ENCODE data around the gene STX16. TPM values are rescaled to one million over a fixed set of nuclear protein-coding genes. Genes with fewer than 3 reads are reported as not detected.
"Not testable (repeated sequence)": the region's sequence is repeated elsewhere in the genome, so short reads cannot be mapped to it uniquely, and the experiment has no call there.

The STX16 gene
- total RNA-seq, 1 donor from 2014 or later = 60.6 TPM

DNA sequence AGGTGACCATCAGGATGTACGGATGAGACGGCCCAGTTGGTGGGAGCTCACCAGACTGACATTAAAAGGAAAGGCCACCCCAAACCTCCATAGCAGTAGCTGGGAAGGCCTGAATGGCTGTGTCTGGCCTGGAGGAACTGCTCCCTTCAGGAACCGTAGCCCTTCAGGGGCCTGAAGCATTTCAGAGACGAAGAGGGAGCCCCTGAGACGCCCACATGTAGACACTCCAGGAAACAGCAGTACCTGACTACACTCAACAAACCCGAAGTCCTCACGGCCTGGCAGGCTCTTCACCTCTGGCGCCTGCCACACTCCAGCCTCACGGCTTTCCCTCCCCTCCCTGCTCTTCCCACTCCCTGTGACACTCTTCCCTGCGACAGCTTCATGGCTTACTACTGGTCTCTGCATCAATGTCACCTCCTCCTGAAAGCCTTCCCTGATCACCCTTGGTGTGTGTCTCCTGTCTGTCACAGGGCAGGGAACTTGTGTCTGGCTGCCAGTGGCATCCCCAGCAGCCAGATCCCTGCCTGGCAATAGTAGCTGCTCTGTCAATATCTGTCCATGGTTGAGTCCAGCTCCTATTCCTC lies 14.6 kb upstream of the STX16 start:
- DNase-seq (ENCODE audit: low read depth) = no peak

DNA sequence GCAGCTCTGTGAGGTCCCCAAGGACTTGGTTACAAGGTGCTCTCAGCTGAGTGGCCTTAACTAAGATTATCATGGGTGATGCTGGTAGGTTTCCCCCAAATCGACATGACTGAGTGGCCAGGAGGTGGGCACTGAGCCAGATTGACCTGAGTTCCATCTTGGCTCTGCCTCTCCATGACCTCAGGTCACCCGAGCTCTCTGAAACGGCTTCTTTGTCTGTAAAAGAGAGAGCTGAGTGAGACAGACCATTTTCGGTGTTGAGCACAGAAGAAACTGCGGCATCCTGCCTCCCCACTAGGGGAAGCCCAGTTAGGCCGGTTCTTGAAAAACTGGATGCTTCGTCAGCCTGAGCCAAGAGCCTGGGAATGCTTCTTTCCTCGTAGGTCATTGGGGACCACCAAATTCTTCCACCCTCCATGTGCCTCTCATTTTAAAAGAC lies 14.1 kb upstream of the STX16 start:
- no peak for DNase-seq (ENCODE audit: low read depth)

DNA sequence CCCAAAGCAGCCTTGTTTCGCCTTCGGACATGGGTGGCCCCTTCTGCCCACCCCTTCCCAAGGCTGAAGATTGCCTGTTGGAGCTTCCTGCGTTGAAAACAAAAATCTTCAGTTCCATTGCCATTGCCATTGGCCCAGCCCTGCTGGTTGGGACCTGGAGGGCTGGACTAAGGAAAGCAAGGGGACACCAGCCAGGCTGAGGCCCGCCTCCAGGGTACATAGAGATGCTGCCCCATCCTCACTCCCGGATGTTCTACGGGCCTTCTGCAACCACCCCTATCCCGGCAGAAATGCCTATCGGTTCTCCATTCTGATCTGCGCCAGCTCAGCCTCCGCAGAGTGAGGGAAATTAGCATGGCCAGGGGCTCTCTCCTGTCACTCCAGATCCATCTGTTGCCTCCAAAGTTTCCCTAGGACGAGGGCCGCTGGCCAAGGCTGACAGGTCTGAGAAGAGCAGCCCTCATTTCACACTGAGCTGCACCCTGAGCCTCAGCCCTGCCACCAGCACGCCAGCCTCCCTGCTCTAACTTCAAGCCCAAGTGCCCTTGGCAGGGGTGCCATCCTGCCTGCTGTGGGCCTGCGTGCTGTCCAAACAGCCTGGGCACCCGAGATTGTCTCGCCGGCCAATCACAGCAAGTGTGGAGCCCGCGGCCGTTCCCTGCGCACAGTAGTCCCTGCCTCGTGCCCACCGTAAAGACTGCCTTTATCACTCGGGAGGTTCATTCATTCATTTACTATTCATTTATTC lies 13.4 kb upstream of the STX16 start:
- no peak for DNase-seq (ENCODE audit: low read depth)

DNA sequence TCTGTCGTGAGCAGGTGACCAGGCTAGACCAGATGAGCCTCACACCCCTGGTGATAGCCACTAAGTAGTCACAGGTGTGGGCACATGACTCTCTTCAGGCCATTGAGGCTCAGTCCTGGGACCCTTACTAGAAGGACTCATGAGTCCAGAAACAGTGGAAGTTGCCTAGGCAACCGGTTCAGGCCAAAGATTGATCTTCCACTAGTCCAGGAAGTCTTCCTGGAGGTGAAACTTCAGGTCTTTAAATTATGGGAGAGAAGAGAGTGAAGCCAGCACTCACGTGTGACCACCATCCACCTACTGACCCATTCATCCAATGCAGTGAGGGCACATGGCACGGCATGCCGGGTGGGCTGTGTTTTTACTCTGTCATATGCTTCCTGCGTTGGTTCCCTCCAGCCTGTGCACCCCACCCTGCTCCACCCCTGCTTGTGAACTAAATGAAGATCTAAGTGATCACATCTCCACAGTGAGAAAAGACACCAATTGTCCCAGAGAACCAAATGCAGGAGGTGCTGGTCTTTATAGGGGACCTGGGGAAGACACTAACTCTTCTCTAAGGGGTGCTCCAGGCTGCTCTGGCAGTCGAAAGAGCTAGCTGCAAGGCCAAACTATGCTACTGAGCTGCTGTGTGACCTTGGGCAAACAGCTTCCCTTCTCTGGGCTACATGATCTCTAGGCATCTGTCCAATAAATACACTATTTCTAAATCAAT lies 12.5 kb upstream of the STX16 start:
- no peak for DNase-seq (ENCODE audit: low read depth)

DNA sequence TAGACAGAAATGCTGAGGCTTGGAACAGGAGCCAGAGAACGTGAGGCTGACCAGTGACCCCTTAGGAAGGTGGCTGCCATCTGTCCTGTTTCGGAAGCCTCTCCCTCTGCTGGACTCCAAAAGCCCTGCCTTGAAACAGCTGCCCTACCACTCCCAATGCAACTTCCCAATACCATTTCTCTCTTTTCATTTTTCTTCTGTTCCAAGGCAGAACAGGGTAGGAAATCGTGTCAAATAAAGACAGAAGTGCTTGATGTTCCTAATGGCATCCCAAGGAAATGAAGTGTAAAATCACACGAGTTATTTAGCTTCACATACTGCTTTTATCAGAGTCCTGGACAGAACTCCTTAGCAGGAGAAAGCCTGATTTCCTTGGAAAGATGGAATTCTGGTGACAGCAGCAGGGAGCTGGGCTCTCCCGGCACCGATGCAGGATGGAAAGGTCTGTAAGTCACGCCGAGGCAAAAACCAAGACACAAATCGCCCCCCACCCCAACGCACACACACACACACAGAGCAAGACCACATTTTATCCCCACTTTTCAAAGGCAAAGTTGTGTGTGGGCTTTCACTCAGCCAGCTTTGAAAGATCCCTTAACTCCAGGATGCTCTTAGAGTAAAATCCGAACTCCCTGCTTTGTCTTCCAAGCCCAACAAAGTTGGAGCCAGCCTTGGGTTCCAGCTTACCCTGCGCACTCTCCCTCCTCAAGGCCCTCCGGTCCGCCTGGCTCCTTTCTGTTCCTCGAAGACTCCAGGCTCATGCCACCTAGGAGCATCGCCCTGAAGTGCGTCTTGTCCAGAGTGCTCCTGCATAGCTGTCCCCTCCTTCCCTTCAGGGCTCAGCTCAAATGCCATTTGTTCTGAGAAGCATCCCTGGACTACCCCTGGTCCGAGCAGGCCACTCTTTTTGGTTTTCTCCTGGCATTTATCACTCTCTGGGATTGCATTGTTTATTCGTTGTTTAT lies 11.6 kb upstream of the STX16 start:
- no peak for DNase-seq (ENCODE audit: low read depth)

DNA sequence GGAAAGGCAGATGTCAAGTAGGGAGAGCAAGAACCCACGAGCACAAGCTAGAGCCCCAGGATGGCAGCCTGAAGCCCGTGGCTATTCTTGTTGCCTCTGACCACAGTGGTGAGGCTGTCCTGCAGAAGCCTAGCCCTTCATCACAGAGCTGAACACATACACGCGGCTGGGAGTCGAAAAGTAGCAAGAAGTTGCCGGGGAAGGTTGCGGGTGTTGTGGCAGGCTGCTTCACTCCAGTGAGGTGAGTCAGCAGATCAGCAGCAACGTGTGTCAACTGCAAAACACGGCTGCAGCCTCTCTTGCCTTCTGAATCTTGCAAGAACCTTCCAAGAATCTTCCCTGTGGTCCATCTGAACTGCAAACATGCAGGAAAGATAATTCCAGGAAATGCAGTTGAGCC lies 10.6 kb upstream of the STX16 start:
- no peak for DNase-seq (ENCODE audit: low read depth)

DNA sequence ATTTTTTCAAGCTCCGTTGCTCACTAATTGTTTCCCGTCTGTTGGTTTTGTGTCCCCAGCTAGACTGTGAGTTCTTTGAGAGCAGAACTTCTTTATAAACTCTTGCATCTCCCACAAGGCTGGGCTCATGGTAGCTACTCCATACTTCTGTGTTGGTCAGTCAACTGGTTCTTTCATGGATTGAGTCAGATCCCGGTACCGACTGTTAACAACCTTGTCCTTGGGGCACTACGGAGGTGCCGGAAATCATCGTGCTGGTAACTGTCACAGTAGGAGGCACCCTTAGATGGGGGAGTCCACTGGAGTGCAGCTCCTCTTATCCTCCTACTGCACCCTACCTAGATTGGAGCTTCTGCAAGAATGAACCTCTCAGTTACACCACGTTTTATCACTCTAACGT lies 8.6 kb upstream of the STX16 start:
- DNase-seq (ENCODE audit: low read depth) = no peak

GRCh38 chr20:58642896-58643295 lies 8.2 kb upstream of the STX16 start:
- not testable (repeated sequence) for DNase-seq (ENCODE audit: low read depth)

- peak; percentile 97 for DNase-seq (ENCODE audit: low read depth)
Observed at GRCh38 chr20:58645412-58645968, 5.6 kb upstream of the STX16 start.

GRCh38 chr20:58646257-58646656 lies 4.8 kb upstream of the STX16 start:
- no peak for DNase-seq (ENCODE audit: low read depth)

DNA sequence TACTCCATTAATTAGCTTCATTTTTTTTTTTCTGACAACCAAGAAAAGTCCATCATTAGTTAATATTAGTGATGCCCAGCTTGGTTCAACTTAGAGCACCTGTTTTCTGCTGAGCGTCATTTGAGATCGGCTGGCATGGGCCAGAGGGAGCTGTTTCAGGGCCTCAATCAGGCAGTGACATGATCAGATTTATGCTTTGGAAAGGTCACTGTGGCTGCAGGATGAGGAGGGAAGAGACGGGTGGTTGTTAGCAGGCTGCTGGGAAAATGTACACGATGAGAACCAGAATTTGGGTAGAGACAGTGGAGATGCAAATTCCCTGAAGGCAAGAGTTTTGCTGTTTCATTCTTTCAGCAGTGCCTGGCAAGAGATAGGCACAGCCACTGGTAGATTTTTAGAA lies 4.4 kb upstream of the STX16 start:
- DNase-seq (ENCODE audit: low read depth) = no peak

GRCh38 chr20:58647162-58647795 lies 3.8 kb upstream of the STX16 start:
- DNase-seq (ENCODE audit: low read depth) = no peak

DNA sequence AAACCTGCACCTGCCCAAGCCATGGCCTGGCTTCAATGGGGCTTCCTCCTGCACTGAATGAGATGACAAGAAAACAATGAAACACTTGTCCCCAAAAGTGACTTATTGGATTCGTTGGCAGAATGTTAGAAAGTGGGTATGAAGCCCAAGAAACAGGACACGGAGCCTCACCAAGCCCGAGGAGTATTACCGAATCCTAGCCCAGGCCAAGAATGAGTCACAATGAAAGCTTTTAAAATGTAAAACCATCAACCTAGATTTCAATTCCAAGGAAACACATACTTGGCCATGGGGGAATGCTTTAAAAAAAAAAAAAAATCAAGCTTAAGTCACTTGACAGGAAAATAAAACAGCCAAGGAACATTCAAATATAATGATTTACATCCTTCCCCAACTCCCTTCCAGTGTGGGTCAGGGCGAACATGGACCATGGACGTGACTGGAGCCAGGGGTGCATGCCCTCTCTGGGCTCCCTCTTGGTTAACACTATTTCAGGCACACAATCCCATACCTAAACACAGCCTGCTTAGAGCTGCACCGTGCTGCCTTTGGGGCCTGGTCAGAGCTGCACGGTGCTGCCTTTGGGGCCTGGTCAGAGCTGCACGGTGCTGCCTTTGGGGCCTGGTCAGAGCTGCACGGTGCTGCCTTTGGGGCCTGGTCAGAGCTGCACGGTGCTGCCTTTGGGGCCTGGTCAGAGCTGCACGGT lies 3.1 kb upstream of the STX16 start:
- peak; percentile 88 for DNase-seq (ENCODE audit: low read depth)

DNA sequence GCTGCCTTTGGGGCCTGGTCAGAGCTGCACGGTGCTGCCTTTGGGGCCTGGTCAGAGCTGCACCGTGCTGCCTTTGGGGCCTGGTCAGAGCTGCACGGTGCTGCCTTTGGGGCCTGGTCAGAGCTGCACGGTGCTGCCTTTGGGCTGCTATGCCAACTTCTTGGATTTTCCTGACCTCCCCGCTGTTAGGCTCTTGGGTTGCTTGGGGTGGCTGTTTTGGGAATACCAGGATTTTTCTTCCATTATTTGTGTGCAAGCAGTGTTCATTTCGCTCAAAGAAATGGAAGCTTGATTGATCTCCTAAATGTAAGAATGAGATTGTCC lies 2.6 kb upstream of the STX16 start:
- DNase-seq (ENCODE audit: low read depth) = not testable (repeated sequence)

- DNase-seq (ENCODE audit: low read depth) = no peak
Observed at GRCh38 chr20:58649288-58650180, 1.5 kb upstream of the STX16 start.

GRCh38 chr20:58650181-58650775 lies 805 bp upstream of the STX16 start:
- DNase-seq (ENCODE audit: low read depth) = no peak

GRCh38 chr20:58651559-58651945 lies 469 bp downstream of the STX16 start:
- no peak for DNase-seq (ENCODE audit: low read depth)

- DNase-seq (ENCODE audit: low read depth) = peak; percentile 72
Observed at GRCh38 chr20:58651946-58652605, 993 bp downstream of the STX16 start.

Data from renal cortical epithelial cell (primary cell).